Liver (tissue), 9 donors: Measurements from ENCODE around the gene FKBP6. TPM values are rescaled to one million over a fixed set of nuclear protein-coding genes. Genes with fewer than 3 reads are reported as not detected.
"Not testable (repeated sequence)": the region's sequence is repeated elsewhere in the genome, so short reads cannot be mapped to it uniquely, and the experiment has no call there.

Source experiments
- DNase-seq: peaks from one replicate; pipeline ENCODE4 v3.0.0-alpha.2; 2017; ENCODE audit warnings: low spot score
- H3K27ac ChIP-seq, 2 donors: one replicate each; pipeline ENCODE4 v1.7.0; 2013; ENCODE audit warnings: inconsistent platforms in 2 of 2, low read length in 2 of 2, control low read depth in 1 of 2, low read depth in 1 of 2, mild to moderate bottlenecking in 1 of 2
- H3K27me3 ChIP-seq, 4 donors: one replicate each; pipeline versions ENCODE4 v1.6.1 to v1.7.0; 2013; ENCODE audit warnings: low read length in 3 of 4, inconsistent platforms in 1 of 4, mild to moderate bottlenecking in 1 of 4, moderate library complexity in 1 of 4; ENCODE audit not compliant: control insufficient read depth in 4 of 4, insufficient read depth in 4 of 4
- H3K36me3 ChIP-seq, 4 donors: one replicate each; pipeline versions ENCODE4 v1.6.1 to v1.7.0; 2013; ENCODE audit warnings: low read length in 3 of 4, mild to moderate bottlenecking in 3 of 4, low read depth in 1 of 4, moderate library complexity in 1 of 4; ENCODE audit not compliant: control insufficient read depth in 4 of 4, insufficient read depth in 3 of 4
- H3K4me1 ChIP-seq, 4 donors: one replicate each; pipeline versions ENCODE4 v1.6.1 to v1.7.0; 2013; ENCODE audit warnings: low read length in 3 of 4, mild to moderate bottlenecking in 3 of 4, moderate library complexity in 1 of 4; ENCODE audit not compliant: control insufficient read depth in 4 of 4, insufficient read depth in 4 of 4
- H3K4me3 ChIP-seq, 3 donors: one replicate each; pipeline versions ENCODE4 v1.6.1 to v1.7.0; 2013; ENCODE audit warnings: low read length in 3 of 3, control low read depth in 1 of 3, low read depth in 1 of 3, mild to moderate bottlenecking in 1 of 3
- H3K9ac ChIP-seq, 2 donors: one replicate each; pipeline ENCODE4 v1.7.0; 2013; ENCODE audit warnings: low read length in 2 of 2, mild to moderate bottlenecking in 2 of 2, moderate library complexity in 2 of 2, control low read depth in 1 of 2, low read depth in 1 of 2
- H3K9me3 ChIP-seq, 4 donors: one replicate each; pipeline versions ENCODE4 v1.6.1 to v1.7.0; 2013; ENCODE audit warnings: low read length in 3 of 4; ENCODE audit not compliant: control insufficient read depth in 4 of 4
- ATF3 ChIP-seq: IDR thresholded peaks from 2 replicates; pipeline ENCODE4 v1.6.1; 2016; ENCODE audit warnings: antibody characterized with exemption
- EGR1 ChIP-seq, 2 donors: IDR thresholded peaks; 2 replicates each; pipeline ENCODE4 v1.6.1; 2016 to 2018; ENCODE audit warnings: antibody characterized with exemption in 2 of 2, low read depth in 2 of 2
- FOXA2 ChIP-seq: IDR thresholded peaks from 2 replicates; pipeline ENCODE4 v1.6.1; 2016; ENCODE audit warnings: antibody characterized with exemption
- GABPA ChIP-seq, 2 donors: IDR thresholded peaks in 1 of 2; conservative IDR thresholded peaks in 1 of 2; 2 replicates each; pipeline ENCODE4 v1.6.1; 2016; ENCODE audit warnings: antibody characterized with exemption in 2 of 2, mild to moderate bottlenecking in 1 of 2, moderate library complexity in 1 of 2
- HNF4G ChIP-seq: IDR thresholded peaks from 2 replicates; pipeline ENCODE4 v1.6.1; 2016; ENCODE audit warnings: antibody characterized with exemption
- JUND ChIP-seq, 2 donors: IDR thresholded peaks; 2 replicates each; pipeline ENCODE4 v1.6.1; 2016; ENCODE audit warnings: antibody characterized with exemption in 2 of 2
- NR2F2 ChIP-seq: IDR thresholded peaks from 2 replicates; pipeline ENCODE4 v1.6.1; 2016; ENCODE audit warnings: antibody characterized with exemption
- RAD21 ChIP-seq, 2 donors: IDR thresholded peaks; 2 replicates each; pipeline ENCODE4 v1.6.1; 2016; ENCODE audit warnings: antibody characterized with exemption in 2 of 2, mild to moderate bottlenecking in 2 of 2
- REST ChIP-seq: IDR thresholded peaks from 2 replicates; pipeline ENCODE4 v1.6.1; 2016; ENCODE audit warnings: antibody characterized with exemption, mild to moderate bottlenecking
- RXRA ChIP-seq, 2 donors: IDR thresholded peaks; 2 replicates each; pipeline ENCODE4 v1.6.1; 2017 to 2018; ENCODE audit warnings: antibody characterized with exemption in 2 of 2, mild to moderate bottlenecking in 1 of 2
- SP1 ChIP-seq: IDR thresholded peaks from 2 replicates; pipeline ENCODE4 v1.6.1; 2018; ENCODE audit warnings: antibody characterized with exemption, mild to moderate bottlenecking
- YY1 ChIP-seq: IDR thresholded peaks from 2 replicates; pipeline ENCODE4 v1.6.1; 2016; ENCODE audit warnings: antibody characterized with exemption, mild to moderate bottlenecking
- ZBTB33 ChIP-seq: IDR thresholded peaks from 2 replicates; pipeline ENCODE4 v1.6.1; 2016; ENCODE audit warnings: antibody characterized with exemption
- WGBS: extraction: QIAGEN DNeasy Blood & Tissue Kit; methylation state at CpG from one replicate; pipeline ENCODE4 v1.1.7; 2013; 5-methylcytosine and 5-hydroxymethylcytosine counted together
- polyA plus RNA-seq, 2 donors: library from polyadenylated mRNA; stranded (reverse) in 1 of 2; unstranded in 1 of 2; fragments of 200-250 nt in 1 of 2; fragments of >200 nt in 1 of 2; fragmentation: Nextera tagmentation in 1 of 2; extraction: Ambion mirVana in 1 of 2; gene quantifications; one replicate each; pipeline versions ENCODE4 v1.2.1 to v1.2.3, GENCODE V29; 2013 to 2015
- total RNA-seq, 2 donors: library from RNA; depleted of rRNA; stranded (reverse); fragments of >200 nt; gene quantifications; one replicate each; pipeline ENCODE4 v1.2.3, GENCODE V29; 2014
- TF ChIP-seq, protein P1 (sequence below): IDR thresholded peaks from 2 replicates; pipeline ENCODE4 v1.6.1; 2016; ENCODE audit warnings: antibody characterized with exemption
- donor health status: healthy.
- donor health status: healthy.
- donor health status: healthy.
- donor health status: healthy.
- donor health status: healthy.

Gene FKBP6
- total and polyA plus RNA-seq, 4 donors = not detected

- peaks cover 0 to 2% (median 0%) of the 10 kb centered on the region in 4 donors for H3K27me3 ChIP-seq
- DNase-seq = no peak
- H3K9ac ChIP-seq = no peak overlapping the region
- H3K9me3 ChIP-seq = no peaks in the 10 kb centered on the region
- no peak overlapping the region for H3K27ac ChIP-seq
- H3K4me1 ChIP-seq = peaks cover 0 to 3% (median 0%) of the 10 kb centered on the region in 4 donors
- 85% methylated on average over 20 of the region's 20 CpGs for WGBS
- H3K4me3 ChIP-seq = no peak overlapping the region
- no peak for TF ChIP-seq HNF4G
- TF ChIP-seq NR2F2 = no peak
- TF ChIP-seq RXRA (IDR thresholded peaks at IDR 0.05) = no peak
- no peak for TF ChIP-seq EGR1 (IDR thresholded peaks at IDR 0.05; ENCODE audit: low read depth in 2 of 2)
- TF ChIP-seq ATF3 = no peak
- TF ChIP-seq REST = no peak
- TF ChIP-seq, protein P1, sequence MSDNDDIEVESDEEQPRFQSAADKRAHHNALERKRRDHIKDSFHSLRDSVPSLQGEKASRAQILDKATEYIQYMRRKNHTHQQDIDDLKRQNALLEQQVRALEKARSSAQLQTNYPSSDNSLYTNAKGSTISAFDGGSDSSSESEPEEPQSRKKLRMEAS = no peak
- TF ChIP-seq RAD21 (IDR thresholded peaks at IDR 0.05) = no peak
- no peak for TF ChIP-seq GABPA (IDR thresholded peaks at IDR 0.05 in 1 of 2, conservative IDR thresholded peaks at IDR 0.05 in 1 of 2)
- TF ChIP-seq JUND (IDR thresholded peaks at IDR 0.05) = no peak
- TF ChIP-seq ZBTB33 = no peak
- TF ChIP-seq SP1 = no peak
- no peak for TF ChIP-seq YY1
- TF ChIP-seq FOXA2 = no peak
- H3K36me3 ChIP-seq = no peaks in the 10 kb centered on the region
Observed at GRCh38 chr7:73376671-73377412, 48.9 kb downstream of the FKBP6 start.

GRCh38 chr7:73377413-73378200 lies 49.6 kb downstream of the FKBP6 start:
- not testable (repeated sequence) for H3K36me3 ChIP-seq, H3K27ac ChIP-seq, H3K9me3 ChIP-seq, H3K27me3 ChIP-seq, H3K4me1 ChIP-seq, H3K9ac ChIP-seq, H3K4me3 ChIP-seq, DNase-seq
- 15% methylated on average over 68 of the region's 68 CpGs for WGBS
